Measurements from ENCODE around the gene ITGAL.
"Not testable (repeated sequence)": the region's sequence is repeated elsewhere in the genome, so short reads cannot be mapped to it uniquely, and the experiment has no call there.

Gene ITGAL

DNA sequence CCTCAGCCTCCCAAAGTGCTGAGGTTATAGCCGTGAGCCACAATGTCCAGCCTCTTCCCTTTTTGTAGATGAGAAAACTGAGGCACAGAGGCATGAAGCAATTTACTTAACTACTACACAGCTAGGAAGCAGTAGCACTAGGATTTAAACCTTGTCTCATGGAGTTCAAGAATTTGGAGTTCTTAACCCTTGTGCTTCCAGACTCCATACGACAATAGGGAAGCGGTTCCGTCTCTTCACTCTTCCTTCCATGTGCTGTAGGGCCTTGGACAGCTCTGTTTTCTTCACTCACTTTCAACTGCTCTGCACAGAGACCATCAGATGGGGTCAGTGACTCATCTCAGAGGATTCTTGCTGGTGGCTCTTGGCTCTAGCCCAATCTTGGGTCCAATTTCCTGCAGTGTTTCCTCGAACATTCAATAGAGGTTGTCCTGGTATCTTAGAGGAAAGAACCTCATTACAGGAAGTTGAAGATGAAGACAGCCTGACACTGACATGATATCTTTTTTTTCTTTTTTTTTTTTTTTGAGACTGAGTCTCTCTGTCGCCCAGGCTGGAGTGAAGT, 19.3 kb downstream of the ITGAL start:
- DNase-seq (ENCODE audit: low read depth in 4 of 4, low spot score in 1 of 4), result peak in 1 of 4 experiments; percentile 20

DNA sequence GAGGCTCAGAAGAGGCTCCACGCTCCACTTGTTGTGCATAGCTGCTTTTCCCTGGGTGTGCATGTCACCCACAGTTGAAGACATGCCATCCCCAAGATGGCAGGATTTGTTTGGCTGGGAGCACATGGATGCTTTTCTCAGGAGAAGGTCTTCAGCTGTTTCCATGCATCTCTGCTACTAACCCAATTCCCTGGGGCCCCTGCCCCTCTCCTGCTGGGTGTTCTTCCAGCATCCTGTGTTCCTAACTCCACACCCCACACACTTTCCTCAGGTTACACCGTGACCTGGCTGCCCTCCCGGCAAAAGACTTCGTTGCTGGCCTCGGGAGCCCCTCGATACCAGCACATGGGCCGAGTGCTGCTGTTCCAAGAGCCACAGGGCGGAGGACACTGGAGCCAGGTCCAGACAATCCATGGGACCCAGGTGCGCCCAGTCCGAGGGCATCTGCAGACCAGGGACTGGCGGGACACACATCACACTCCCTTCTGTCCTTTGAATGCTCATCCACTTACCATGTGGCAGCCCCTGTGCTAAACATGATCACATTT, 21.5 kb downstream of the ITGAL start:
- DNase-seq (ENCODE audit: low read depth in 4 of 4, low spot score in 1 of 4), result no peak

GRCh38 chr16:30494709-30495108, 22.2 kb downstream of the ITGAL start:
- no peak for DNase-seq (ENCODE audit: low read depth in 4 of 4, low spot score in 1 of 4)

DNA sequence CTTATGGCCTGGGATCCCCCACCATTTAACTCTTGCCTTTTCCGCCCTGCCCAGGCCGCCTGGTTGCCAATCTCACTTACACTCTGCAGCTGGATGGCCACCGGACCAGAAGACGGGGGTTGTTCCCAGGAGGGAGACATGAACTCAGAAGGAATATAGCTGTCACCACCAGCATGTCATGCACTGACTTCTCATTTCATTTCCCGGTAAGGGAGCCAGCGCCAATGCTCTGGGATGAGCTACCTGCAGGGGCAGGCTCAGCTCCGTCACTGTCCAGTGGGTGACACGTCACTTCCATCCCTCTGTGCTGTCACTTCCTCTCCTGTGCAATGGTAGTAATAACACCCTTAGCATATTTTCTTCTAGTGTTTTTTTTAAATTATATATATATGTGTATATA, 26.7 kb downstream of the ITGAL start:
- no peak for DNase-seq (ENCODE audit: low read depth in 4 of 4, low spot score in 1 of 4)

- DNase-seq (ENCODE audit: low read depth in 4 of 4, low spot score in 1 of 4), result no peak
These were observed 31.1 kb downstream of the ITGAL start for GRCh38 chr16:30503403-30504296.

DNA sequence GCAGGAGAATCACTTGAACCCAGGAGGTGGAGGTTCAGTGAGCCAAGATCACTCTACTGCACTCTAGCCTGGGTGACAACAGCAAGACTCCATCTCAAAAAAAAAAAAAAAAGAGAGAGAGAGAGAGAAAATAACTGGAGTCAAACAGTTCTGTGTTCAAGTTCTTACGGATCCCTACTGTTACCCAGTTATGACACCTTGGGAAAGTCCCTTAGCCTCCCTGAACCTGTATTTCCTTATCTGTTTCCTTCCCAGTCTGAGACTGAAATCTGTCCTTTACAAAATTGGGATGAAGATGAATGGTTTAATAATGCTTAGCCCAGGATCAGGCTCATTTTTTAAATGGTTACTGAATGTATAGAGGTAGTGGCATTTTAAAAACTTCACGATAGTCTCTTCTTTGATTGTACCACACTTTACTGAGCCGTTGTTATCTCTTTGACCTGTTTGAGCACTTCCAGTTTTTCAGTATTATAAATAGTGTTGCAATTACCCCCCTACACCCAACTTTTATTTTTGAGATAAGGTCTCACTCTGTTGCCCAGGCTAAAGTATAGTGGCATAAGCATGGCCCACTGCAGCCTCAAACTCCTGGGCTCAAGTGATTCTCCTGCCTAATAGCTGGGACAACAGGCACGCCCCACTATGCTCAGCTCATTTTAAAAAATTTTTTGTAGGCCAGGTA, 36.7 kb downstream of the ITGAL start:
- no peak for DNase-seq (ENCODE audit: low read depth in 4 of 4, low spot score in 1 of 4)

DNA sequence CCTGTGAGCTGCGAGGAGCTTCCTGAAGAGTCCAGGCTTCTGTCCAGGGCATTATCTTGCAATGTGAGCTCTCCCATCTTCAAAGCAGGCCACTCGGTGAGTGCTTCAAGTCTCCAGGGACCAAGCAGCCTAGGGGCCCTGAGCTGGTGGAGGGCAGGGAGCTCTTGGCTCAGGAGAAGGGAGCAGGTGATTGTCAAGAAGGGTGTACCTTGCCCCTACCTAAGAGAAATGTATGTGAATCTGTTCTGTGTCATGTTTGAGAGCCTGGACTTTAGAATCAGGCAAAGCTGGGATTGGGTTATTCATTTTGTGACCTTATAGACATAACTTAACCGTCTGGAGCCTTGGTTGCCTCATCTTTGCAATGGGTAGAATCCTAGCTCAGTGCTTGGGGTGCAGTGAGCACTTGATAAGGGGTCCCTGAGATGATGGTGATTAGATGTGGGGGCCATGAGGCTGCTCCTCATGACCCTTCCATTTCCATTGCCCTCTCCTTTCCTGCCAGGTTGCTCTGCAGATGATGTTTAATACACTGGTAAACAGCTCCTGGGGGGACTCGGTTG, 37.9 kb downstream of the ITGAL start:
- DNase-seq (ENCODE audit: low read depth in 4 of 4, low spot score in 1 of 4), result no peak

DNA sequence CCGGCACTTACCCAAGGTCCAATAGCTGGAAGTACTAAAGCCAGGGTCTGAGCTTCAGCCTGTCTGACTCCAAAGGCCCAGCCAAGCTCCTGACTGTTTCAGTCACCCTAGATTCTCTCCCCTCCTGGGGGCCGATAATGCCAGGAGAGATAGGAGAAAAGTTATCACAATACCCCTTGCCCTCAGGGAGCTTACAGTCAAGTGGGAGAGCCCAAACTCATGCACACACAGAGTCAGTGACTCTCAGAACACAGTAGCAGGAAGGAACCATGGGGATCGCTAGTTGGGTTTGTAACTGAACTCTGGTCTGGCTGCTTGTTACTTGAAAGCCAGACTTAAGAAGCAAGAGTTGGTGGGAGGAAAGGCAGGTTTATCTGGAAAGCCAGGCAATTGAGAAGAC, 39.0 kb downstream of the ITGAL start:
- DNase-seq (ENCODE audit: low read depth in 4 of 4, low spot score in 1 of 4), result no peak

DNA sequence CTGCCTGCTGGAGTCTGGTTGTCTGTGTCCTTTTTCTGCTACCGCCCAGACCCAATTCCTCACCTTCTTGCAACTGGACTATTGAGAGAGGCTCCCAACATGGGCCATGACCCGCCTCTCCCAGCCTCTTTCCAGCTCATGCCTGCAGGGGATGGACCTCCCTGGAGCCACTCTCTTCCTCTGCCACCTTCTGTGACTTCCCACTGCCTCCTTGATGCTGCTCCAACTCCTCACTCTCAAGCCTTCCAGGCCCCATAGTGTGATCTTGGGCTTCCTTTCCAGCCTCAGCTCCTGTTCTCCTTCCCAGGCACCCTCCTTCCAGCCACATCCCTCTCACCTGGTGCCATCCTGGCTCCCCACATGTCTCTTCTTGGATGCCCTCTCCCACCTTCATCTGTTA, 42.7 kb downstream of the ITGAL start:
- no peak for DNase-seq (ENCODE audit: low read depth in 4 of 4, low spot score in 1 of 4)

DNA sequence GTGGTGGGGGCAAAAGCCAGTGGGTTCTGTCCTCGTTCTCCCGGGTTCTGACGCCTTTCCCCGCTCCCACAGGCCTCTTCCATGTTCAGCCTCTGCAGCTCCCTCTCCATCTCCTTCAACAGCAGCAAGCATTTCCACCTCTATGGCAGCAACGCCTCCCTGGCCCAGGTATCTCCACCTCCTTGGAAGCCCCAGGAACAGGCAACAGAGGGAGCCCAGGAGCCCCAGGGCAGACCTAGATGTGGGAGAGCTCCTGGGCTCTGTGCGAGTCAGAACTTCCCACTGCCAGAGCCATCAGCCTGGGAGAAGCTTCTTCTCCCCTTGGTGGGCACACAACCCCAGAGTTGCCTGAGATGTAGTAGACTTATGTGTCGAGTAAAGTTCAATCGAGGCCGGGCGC, 46.0 kb downstream of the ITGAL start:
- DNase-seq (ENCODE audit: low read depth in 4 of 4, low spot score in 1 of 4), result no peak

DNA sequence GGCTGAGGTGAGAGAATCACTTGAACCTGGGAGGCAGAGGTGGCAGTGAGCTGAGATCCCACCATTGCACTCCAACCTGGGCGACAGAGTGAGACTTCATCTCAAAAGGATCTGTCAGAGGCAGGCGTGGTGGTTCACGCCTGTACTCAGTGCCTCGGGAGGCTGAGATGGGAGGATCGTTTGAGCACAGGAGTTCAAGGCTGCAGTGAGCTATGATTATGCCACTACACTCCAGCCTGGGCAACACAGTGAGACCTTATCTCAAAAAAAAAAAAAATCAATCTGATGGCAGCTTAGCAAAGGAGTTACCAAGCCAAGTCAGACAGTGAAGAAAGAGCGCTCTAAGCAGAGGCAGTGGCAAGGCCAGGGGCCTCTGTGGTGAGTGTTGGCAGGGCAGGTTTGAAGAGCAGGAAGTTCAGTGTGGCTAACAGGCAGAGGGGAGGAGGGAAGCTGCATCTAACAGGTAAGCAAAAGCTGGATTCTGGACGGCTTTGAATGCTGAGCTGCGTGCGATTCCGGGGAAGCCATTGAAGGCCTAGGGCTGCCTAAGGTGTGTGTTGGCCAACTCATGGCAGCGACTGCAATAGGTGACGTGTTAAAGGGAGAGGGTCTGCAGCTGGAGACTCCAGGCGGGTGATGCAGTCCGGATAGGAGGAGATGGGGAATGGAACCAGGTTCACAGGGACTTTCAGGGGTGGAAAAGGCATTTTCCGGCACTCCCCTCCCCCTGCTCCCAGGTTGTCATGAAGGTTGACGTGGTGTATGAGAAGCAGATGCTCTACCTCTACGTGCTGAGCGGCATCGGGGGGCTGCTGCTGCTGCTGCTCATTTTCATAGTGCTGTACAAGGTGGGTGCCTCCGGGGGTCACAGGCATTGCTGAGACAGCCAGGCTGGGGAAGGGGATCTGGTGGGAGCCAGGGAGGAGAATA, 46.8 kb downstream of the ITGAL start:
- no peak for DNase-seq (ENCODE audit: low read depth in 4 of 4, low spot score in 1 of 4)

- DNase-seq (ENCODE audit: low read depth in 4 of 4, low spot score in 1 of 4), result no peak
These were observed 48.9 kb downstream of the ITGAL start for GRCh38 chr16:30521476-30521872.

GRCh38 chr16:30521873-30522641, 49.5 kb downstream of the ITGAL start:
- no peak for DNase-seq (ENCODE audit: low read depth in 4 of 4, low spot score in 1 of 4)

- not testable (repeated sequence) for DNase-seq (ENCODE audit: low read depth in 4 of 4, low spot score in 1 of 4)
These were observed 50.3 kb downstream of the ITGAL start for GRCh38 chr16:30522702-30523463.

DNA sequence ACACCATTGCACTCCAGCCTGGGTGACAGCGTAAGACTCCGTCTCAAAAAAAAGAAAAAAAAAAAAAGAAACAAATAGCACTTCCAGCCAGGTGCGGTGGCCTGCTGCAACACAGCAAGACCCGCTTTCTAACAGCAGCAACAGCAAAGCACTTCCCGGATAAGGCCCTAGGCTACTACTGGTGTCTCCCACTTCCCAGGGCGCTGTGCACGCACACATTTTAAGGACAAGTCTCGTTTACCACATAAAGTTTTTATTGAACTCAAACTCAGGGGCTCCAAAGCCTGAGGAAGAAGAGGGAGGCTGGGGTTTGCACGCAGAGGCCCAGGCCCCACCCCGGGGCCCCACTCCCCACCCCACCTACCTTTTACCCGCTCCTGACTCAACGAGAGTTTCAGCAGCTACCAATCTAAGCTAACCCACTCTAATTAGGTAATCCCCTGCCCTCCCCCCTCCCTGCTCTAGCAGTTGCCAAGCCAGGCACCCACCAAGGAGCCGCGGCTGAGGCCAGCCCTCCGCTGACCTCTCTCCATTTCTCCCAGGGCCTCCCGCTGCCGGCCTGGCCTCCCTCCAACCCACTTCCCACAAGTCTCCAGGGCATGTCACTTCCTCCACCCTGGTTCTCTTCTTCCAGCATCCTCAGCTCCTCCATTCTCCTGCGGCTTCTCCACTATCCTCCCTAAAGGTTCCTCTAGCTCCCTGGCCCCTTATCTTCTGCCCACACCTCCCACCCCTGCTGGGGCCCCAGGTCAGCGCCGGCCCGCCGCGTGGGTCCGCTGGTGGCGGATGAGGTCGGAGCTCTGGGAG, 51.4 kb downstream of the ITGAL start:
- DNase-seq (ENCODE audit: low read depth in 4 of 4, low spot score in 1 of 4), result no peak

GRCh38 chr16:30524575-30525568, 52.3 kb downstream of the ITGAL start:
- DNase-seq (ENCODE audit: low read depth in 4 of 4, low spot score in 1 of 4), result no peak

DNA sequence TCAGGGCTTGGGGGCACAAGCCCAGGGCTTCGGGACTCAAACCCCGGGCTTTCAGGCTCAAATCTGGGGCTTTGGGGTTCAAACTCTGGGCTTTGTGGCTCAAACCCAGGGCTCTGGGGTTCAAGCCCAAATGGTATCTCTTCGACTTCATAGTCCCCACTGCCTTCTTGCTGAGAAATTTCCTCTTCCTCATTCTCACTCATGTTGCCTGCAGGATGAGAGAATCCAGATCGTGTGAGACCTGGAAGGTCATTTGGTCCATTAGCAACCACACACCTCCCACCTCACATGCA, 53.2 kb downstream of the ITGAL start:
- no peak for DNase-seq (ENCODE audit: low read depth in 4 of 4, low spot score in 1 of 4)

Data from stimulated activated CD4-positive, alpha-beta T cell treated with anti-CD3 and anti-CD28 coated beads, Interleukin-1b, Interleukin-23, amount 100 ng/mL, for 24 hours (primary cell).